RWPE2 (cell line): ENCODE results near the gene MYPN.

Source experiments
- ATAC-seq: fragments of 200-7000 bp; cut with Tn5 transposase; 3 replicates; pipeline ENCODE4 v1.9.1; 2021; ENCODE audit warnings: low read depth
- DNase-seq: peaks from one replicate; pipeline ENCODE4 v3.0.0-alpha.2; 2020; ENCODE audit warnings: low spot score
- H3K27ac ChIP-seq: fragments of 450-650 bp; 2 replicates; pipeline ENCODE4 v1.5.1; 2017; ENCODE audit warnings: mild to moderate bottlenecking; ENCODE audit not compliant: poor library complexity, severe bottlenecking
- H3K27me3 ChIP-seq: fragments of 250-450 bp; sonication (Bioruptor Pico); 2 replicates; pipeline ENCODE4 v1.5.1; 2021; ENCODE audit warnings: mild to moderate bottlenecking, moderate library complexity; ENCODE audit not compliant: insufficient read depth, poor library complexity, severe bottlenecking
- H3K36me3 ChIP-seq: fragments of 250-450 bp; sonication (Bioruptor Pico); 2 replicates; pipeline ENCODE4 v1.5.1; 2020; ENCODE audit warnings: low read depth, mild to moderate bottlenecking, moderate library complexity
- H3K4me1 ChIP-seq: fragments of 250-450 bp; sonication (Bioruptor Pico); 2 replicates; pipeline ENCODE4 v1.5.1; 2021; ENCODE audit warnings: mild to moderate bottlenecking, moderate library complexity; ENCODE audit not compliant: insufficient read depth, poor library complexity, severe bottlenecking
- H3K4me3 ChIP-seq: fragments of 250-450 bp; sonication (Bioruptor Pico); 2 replicates; pipeline ENCODE4 v1.5.1; 2021; ENCODE audit warnings: mild to moderate bottlenecking, moderate library complexity; ENCODE audit not compliant: severe bottlenecking
- H3K9me3 ChIP-seq: fragments of 250-450 bp; sonication (Bioruptor Pico); 2 replicates; pipeline ENCODE4 v1.5.1; 2021; ENCODE audit warnings: mild to moderate bottlenecking, moderate library complexity; ENCODE audit not compliant: severe bottlenecking
- CTCF ChIP-seq: fragments of 450-650 bp; IDR thresholded peaks from one replicate; pipeline ENCODE4 v1.5.1; 2017; ENCODE audit warnings: mild to moderate bottlenecking, moderate library complexity; ENCODE audit not compliant: poor library complexity, severe bottlenecking

MYPN gene

GRCh38 chr10:68249297-68249696 is 140.0 kb downstream of the MYPN start:
- Histone ChIP-seq H3K27me3 (no peaks in the 10 kb centered on the region), H3K36me3 (no peaks in the 10 kb centered on the region), H3K27ac (no peak overlapping the region), H3K9me3 (no peaks in the 10 kb centered on the region), H3K4me3 (no peak overlapping the region), H3K4me1 (no peaks in the 10 kb centered on the region)
- ATAC-seq, result no peak
- no peak for DNase-seq
- no peak for TF ChIP-seq CTCF

GRCh38 chr10:68251151-68251550 is 141.9 kb downstream of the MYPN start:
- TF ChIP-seq CTCF, result no peak
- no peaks in the 10 kb centered on the region for H3K27me3 ChIP-seq

GRCh38 chr10:68251625-68252495 is 142.6 kb downstream of the MYPN start:
- DNase-seq (no peak), ATAC-seq (no peak)
- Histone ChIP-seq H3K27me3 (no peaks in the 10 kb centered on the region), H3K36me3 (no peaks in the 10 kb centered on the region), H3K9me3 (no peaks in the 10 kb centered on the region), H3K27ac (no peak overlapping the region), H3K4me3 (no peak overlapping the region), H3K4me1 (no peaks in the 10 kb centered on the region)
- no peak for TF ChIP-seq CTCF

More at GRCh38 chr10:68251151-68251550, 141.9 kb downstream of the MYPN start:
- Histone ChIP-seq H3K27ac (no peak overlapping the region), H3K9me3 (no peaks in the 10 kb centered on the region), H3K36me3 (no peaks in the 10 kb centered on the region), H3K4me3 (no peak overlapping the region), H3K4me1 (no peaks in the 10 kb centered on the region)
- DNase-seq (no peak), ATAC-seq (no peak)

GRCh38 chr10:68253346-68253745 is 144.1 kb downstream of the MYPN start:
- Histone ChIP-seq H3K36me3 (no peaks in the 10 kb centered on the region), H3K27ac (no peak overlapping the region), H3K27me3 (no peaks in the 10 kb centered on the region), H3K9me3 (no peaks in the 10 kb centered on the region), H3K4me3 (no peak overlapping the region), H3K4me1 (no peaks in the 10 kb centered on the region)
- DNase-seq, result no peak
- ATAC-seq, result no peak
- TF ChIP-seq CTCF, result no peak

- Histone ChIP-seq H3K27me3 (no peaks in the 10 kb centered on the region), H3K27ac (no peak overlapping the region), H3K4me3 (no peak overlapping the region), H3K36me3 (no peaks in the 10 kb centered on the region), H3K4me1 (no peaks in the 10 kb centered on the region), H3K9me3 (no peaks in the 10 kb centered on the region)
- DNase-seq (no peak), ATAC-seq (no peak)
- no peak for TF ChIP-seq CTCF
Measured at GRCh38 chr10:68261132-68261856, 152.0 kb downstream of the MYPN start.
